Fibroblast of skin of left biceps (primary cell): ENCODE measurements around the gene DYRK1B.

Experiments
- DNase-seq, 2 experiments: peaks; one replicate each; pipeline ENCODE4 v3.0.0-alpha.2; 2013; ENCODE audit warnings: low read depth in 2 of 2

Gene DYRK1B

GRCh38 chr19:39858541-39858940 is 24.6 kb upstream of the DYRK1B start:
- no peak for DNase-seq

GRCh38 chr19:39852882-39853281 is 18.9 kb upstream of the DYRK1B start:
- no peak for DNase-seq

DNA sequence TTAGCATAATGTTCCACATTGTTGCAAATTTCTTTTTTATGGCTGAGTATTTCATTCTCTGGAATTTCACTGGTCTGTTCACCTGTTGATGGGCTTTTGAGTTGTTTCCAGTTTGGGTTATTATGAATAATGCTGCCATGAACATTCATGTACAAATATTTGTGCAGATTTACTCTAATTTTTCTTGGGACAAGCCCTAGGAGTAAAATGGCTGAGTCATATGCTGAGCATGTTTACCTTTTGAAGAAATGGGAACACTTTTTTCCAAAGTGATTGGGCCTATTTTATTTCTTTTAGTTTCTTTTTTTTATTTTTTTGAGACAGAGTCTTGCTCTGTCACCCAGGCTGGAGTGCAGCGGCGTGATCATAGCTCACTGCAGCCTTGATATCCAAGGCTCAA is 16.9 kb upstream of the DYRK1B start:
- DNase-seq = no peak

DNA sequence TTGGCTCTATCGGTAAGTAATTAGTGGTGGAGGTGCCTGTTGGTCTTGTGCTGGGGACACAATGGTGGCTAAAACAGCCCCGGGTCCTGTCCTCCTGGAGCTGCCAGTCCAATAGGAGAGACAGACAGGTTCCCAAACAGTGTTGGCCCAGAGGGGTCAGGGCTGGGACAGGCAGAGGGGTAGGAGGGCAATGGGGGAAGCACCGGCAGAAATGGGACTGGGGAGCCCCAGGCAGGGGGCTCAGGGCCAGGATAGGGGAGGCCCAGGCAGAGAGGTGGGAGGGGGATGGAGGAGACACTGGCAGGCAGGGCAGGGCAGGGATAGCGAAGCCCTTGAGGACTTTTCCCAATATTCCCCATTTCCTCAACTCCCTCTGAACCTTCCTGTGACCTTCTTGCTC is 14.4 kb upstream of the DYRK1B start:
- DNase-seq = no peak

DNA sequence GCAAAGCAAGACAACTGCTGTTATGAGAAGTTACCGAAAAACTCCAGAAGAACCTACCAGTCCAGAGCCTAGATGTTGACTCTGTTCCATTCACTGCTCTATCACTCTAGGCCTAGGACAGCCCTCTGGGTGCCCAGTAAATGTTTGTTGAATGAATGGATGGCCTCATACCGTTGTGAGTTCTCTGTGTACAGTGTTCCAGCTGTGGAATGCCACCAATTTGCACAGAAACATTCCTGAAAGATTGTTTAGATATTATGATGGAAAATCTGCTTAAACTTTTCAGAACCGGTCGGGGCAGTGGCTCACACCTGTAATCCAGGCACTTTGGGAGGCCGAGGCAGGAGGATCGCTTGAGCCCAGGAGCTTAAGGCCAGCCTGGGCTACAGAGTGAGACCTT is 13.6 kb upstream of the DYRK1B start:
- DNase-seq = no peak

DNA sequence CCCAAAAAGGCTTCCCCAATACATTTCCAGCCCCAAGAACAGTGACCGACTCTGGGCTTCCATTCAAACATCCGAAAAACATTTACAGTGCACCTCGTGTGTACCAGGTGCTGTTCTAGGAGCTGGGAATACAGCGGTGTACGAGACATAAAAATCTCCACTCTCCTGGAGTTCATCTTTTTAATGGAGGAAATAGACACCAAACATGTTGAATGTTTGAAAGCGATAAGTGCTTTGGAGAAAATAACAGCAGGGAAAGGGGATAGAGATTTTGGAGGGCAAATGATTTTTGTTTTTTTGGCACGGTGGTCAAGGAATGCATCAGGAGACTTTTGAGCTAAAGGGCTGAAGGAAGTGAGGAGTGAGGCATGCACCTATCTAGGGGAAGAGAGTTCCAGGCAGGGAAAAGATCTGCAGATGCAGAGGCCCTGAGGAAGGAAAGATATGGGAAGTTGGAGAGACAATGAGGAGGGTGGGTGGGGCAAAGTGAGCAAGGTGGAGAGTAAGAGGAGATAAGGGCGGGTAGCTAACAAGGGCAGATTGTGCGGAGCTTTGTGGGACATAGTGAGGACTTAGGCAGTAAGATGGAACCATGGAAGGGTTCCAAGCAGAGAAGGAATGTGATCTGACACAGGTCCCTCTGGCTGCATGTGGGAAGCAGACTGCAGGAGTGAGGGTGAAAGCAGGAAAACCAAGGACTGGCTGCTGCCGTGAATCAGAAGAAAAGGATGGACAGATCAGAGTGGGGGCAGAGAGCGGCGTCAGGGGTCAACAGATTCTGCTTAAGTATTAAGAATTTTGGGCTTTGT is 12.9 kb upstream of the DYRK1B start:
- DNase-seq = no peak

- peak; percentile 65 to 66 for DNase-seq
These were observed 12.1 kb upstream of the DYRK1B start, which contains the start of gene FBL for GRCh38 chr19:39845933-39846677. FBL (minus strand) TSS chr19:39846379; CDS start chr19:39846300, 79 bp downstream.

DNA sequence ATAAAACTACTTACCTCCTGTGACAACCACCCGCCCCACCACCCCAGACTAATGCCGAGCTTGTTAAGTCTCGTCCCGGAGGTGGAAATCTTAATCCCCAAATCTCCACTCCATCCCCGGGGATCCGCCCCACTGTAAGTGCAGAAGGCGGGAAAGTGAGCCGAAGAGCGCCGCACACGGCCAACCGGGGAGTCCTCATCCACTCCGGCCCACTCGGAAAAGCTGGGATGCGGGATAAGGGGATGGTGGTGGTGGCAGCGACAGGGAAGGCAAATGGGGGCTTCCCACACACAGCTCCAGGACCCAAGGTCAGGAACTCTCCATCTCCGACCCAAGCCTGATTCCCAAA is 11.6 kb upstream of the DYRK1B start:
- DNase-seq = no peak

DNA sequence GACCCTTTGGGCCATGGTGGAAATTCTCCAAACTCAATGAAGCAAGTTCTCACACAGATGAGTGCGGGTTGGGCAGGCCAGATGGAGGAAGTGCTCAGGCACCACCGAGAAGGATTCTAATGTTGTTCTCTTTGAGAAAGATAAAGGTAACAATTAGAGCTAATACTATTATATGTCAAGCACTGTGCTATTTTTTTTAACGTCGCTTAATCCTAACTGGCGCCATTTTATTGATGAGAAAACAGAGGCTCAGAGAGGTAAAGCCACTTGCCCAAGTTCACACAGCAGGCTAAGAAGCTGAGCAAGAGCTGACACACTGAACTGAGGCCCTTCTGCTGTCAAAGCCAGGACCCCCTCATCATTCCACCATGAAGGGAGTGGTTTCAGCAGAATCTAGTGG is 11.2 kb upstream of the DYRK1B start:
- no peak for DNase-seq

DNA sequence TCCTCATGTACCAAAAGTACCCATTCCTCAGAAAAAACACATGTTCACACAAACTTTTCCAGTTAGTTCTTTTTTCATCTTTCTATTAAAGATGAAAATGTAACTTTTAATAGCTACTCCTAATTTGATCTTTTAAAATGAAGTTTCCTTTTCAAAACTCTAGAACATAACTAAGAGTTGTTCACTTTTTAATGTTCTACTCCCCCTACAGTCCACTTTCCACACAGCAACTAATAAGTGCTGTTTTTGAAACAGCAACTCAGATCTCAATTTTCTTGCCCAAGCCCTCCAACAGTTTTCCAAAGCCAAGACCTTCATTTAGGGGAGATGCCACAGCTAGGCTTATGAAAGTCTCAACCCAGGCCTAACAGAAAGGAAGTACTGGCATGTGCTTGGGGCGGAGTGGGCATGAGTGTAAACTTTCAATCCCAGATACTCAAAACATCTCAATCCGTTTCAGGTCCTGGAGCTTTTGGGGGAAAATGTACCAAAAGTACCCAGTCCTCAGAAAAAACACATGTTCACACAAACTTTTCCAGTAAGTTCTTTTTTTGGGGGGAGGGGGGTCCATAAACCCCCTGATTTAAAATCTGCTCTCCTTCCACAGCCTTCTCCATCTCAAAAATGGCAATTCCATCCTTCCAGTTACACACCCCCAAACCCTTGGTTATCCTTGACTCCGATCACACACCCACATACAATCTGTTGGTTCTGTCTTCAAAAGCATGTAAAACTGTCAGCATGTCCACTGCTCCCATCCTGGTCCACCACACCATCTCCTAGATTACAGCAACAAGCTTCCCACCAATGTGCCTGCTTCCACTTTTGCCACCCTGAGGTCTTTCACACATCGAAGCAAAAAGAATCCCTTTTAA is 10.2 kb upstream of the DYRK1B start:
- DNase-seq = no peak

DNA sequence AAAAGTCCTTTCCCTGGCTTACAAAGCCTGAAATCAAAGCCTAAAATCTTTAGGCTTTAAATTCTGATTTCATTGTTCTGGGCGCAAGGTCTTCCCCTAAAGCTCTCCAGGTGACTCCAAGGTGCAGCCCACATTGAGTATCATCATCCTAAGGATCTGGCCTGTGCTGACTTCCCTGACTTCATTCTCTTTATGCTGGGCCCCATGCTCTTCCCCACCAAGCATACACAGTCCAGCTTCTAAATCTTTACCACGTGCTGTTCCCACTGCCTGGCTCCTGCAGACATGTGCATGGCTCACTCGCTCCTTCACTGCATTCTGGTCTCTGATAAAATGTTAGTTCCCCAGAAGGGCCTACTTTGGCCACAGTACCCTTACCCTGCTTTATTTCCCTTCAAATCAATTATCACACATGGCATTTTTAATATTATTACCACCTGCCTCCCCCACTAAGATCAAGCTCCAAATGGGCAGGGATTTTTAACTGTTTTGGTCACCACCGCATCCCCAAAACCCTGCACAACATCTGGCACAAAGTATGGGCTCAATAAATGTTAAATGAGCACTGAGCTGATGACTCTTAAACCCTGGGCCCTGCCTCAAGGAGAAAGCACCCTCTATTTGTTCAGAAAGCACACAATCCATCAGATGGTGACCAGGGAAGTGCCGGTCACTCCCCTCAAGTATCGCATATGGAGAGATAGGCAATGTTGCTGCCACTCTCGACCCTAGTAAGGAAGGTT is 8.9 kb upstream of the DYRK1B start:
- DNase-seq = no peak

DNA sequence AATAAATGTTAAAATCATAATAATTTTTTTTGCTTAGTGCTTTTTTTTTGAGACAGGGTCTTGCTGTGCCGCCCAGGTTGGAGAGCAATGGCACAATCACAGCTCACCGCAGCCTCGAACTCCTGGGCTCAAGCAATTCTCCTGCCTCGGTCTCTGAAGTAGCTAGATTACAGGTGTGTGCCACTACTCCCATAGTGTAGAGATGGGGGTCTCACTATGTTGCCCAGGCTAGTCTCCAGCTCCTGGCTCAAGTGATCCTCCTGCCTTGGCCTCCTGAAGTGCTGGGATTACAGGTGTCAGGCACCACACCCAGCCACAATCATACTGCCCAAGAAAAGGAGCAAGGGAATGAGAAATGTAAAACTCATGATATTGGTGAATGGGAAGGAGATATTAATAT is 7.1 kb upstream of the DYRK1B start:
- no peak for DNase-seq

DNA sequence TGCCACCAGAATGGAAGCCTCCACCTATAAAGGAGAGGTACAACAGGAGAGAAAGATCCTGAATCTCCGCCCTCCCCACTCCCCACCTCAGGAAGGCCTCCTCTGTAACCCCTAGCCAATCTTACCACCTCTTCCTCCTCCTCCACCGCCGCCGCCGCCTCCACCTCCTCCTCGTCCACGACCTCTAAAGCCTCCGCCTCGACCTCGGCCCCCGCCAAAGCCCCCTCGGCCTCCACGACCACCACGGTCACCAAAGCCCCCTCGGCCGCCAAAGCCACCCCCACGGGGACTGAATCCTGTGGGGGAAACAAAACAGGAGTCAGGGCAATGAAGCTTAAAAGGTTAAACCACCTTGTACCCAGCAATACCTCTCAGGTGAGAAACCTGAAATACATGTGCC is 6.5 kb upstream of the DYRK1B start:
- no peak for DNase-seq

GRCh38 chr19:39839678-39840327 is 5.8 kb upstream of the DYRK1B start:
- DNase-seq = no peak

DNA sequence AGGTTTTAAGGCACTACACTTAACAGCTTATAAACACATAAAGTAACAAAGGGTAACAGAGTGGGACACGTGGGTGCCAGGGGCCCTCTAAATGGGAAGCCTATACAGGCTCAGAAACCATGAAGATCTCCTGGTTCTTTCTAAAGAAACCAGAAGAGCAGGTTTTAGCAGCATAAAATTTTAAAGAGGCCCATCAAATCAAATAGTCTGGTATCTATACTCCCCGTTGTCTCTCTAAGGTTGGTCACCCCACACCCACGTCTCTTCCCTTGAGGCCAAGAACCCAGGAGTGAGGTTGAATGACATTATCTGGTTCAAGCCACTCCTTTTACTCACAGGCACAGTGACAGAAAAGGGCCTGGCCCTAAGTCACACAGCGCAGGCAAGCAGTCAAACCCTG is 4.6 kb upstream of the DYRK1B start:
- DNase-seq = no peak

DNA sequence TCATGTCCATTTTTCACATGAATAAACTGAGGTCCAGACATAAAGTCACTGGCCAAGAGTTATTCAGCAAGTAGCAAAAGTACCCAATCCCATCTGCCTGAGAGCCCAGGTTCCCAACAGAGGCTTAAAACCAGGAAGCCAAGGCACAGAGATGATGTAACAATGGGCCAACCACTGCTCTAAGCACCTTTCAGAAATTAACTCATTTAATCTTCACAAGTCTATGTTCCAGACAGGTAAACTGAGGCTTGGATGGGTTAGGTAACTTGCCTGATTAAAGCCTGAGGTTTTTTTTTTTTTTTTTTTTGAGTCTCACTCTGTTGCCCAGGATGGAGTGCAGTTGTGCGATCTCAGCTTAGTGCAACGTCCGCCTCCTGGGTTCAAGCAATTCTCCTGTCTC is 4.0 kb upstream of the DYRK1B start:
- no peak for DNase-seq

GRCh38 chr19:39834287-39834841 is 402 bp upstream of the DYRK1B start:
- no peak for DNase-seq

GRCh38 chr19:39833160-39833463 is 850 bp downstream of the DYRK1B start:
- no peak for DNase-seq

DNA sequence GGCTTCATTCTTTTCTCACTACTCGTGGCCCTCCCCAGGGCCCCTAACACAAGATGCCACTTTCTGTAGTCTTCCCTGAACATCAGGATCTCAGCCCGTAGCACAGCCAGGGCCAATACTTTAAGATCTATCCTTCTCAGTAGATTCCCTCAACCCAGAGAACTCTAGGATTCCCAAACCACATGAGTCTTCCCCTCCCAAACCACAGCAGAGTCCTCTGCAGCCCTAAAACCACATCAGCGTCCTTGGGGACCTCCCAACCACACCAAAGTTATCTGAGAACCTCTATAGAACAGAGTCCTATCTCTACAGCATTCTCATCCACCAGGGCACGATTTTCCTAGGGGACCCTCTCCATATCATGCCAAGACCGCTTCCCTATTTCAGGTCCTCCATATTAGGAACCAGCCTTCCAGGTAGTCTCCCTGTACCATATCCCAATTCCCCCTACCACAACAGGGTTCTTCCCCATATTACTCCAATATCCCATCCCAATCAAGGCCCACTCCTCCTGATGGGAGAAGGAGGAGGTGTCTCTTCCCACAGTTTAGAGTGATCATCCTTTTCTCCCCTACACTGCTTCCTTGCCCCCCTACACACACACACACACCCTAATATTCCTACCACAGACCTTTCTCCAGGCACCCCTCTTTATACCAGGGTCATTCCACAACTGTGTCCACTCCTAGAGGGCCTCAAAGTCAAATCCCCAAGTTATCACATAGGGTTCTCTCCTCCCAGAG is 1.4 kb downstream of the DYRK1B start:
- DNase-seq = no peak

DNA sequence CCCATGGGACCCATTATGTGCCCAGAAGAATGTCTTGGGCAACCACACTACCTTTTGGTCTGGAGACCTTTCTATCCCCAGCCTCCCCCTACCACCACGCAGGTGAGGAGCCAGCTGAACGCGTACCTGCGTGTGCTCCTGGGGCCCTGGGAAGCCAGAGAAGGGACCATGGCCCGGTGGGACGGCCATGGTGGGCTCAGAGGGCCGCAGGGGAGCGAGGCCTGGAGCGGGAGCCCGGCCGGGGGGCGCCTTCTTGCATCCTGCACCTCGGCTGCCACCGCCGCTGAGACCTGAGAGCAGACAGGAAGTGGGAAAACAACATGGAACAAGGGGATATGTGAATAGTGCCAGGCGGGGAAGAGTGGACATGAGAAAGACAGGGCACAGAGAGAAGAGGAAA is 2.3 kb downstream of the DYRK1B start:
- DNase-seq = no peak
